Skeletal muscle satellite cell (primary cell): Measurements from ENCODE around the gene PPP1R3D.
A peak's percentile ranks its signal among the peaks of the same experiment; 100 is the strongest.

Source experiments
- H3K27me3 ChIP-seq: 2 replicates; pipeline ENCODE4 v1.7.0; 2013; ENCODE audit warnings: low read length; ENCODE audit not compliant: control insufficient read depth, insufficient read depth
- H3K36me3 ChIP-seq: 2 replicates; pipeline ENCODE4 v1.7.0; 2013; ENCODE audit warnings: mild to moderate bottlenecking, control low read depth, low read length; ENCODE audit not compliant: insufficient read depth
- H3K4me1 ChIP-seq: 2 replicates; pipeline ENCODE4 v1.7.0; 2013; ENCODE audit warnings: low read length; ENCODE audit not compliant: control insufficient read depth, insufficient read depth
- H3K4me2 ChIP-seq: 2 replicates; pipeline ENCODE4 v1.7.0; 2013; ENCODE audit warnings: mild to moderate bottlenecking, low read length
- H3K4me3 ChIP-seq: 2 replicates; pipeline ENCODE4 v1.7.0; 2013; ENCODE audit warnings: low read length
- H3K9ac ChIP-seq: 2 replicates; pipeline ENCODE4 v1.7.0; 2013; ENCODE audit warnings: mild to moderate bottlenecking, low read depth, low read length, moderate library complexity
- H3K9me3 ChIP-seq: replicated peaks from 2 replicates; pipeline ENCODE4 v1.7.0; 2013; ENCODE audit warnings: mild to moderate bottlenecking, control low read depth, low read length

Gene PPP1R3D

DNA sequence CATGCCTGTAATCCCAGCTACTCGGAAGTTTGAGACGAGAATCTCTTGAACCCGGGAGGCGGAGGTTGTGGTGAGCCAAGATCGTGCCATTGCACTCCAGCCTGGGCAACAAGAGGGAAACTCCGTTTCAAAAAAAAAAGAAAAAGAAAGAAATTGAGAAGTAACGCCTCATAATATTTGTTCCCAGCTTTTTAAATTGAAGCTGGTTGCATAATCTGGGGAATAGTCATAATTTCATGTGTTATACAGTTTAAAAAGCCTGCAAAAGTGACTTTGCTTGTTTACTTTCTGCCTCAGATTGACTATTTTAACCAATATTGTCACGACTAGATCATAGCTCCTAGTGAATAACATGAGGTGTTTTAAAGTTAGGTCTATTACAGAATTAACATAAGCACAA, 7.3 kb upstream of the PPP1R3D start:
- no peak overlapping the region for H3K4me2 ChIP-seq
- no peak overlapping the region for H3K9ac ChIP-seq
- no peaks in the 10 kb centered on the region for H3K27me3 ChIP-seq
- H3K4me1 ChIP-seq, result no peaks in the 10 kb centered on the region
- no peak overlapping the region for H3K4me3 ChIP-seq
- H3K9me3 ChIP-seq, result no peaks in the 10 kb centered on the region
- peaks cover 22% of the 10 kb centered on the region for H3K36me3 ChIP-seq

DNA sequence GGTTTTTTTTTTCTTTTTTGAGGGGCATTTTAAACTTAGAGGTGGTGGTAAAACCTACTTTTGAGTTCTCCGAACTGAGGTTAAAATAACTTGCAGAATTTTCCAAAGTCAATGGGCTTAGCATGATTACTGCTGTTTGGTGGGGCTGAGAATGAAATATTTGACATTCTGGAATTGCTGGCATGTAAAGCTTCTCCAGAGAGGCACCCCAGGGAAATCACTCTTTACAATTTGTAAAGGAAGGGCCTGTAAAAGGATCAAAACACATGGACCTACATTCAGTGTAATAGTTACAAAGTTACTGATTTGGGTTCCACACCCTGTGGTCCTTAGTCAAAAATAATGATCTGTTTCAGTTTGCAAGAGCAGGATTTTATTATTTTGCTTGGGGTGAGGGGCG, 5.6 kb upstream of the PPP1R3D start:
- Histone ChIP-seq H3K9me3 (no peaks in the 10 kb centered on the region), H3K9ac (no peak overlapping the region), H3K4me1 (peaks cover 14% of the 10 kb centered on the region)

DNA sequence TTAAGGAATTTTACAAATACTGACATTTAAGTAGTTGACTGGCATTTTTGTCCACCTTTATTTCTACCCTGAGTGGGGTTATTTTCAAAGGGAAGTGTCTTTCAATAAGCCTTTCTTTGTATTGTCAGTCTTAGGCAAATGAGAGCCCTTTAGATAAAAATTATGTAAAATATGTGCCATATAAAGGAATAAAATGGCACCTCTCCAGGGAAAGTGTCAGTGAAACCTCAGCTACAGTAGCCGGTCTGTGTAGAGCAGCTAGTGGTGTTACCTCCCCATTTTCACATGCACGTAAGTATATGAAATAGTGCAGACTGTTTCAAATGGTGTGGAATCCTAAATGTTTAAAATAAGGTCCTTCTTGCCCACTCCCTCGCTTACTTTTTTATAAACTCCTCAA, 5.1 kb upstream of the PPP1R3D start:
- Histone ChIP-seq H3K4me2 (no peak overlapping the region), H3K9ac (no peak overlapping the region), H3K9me3 (no peaks in the 10 kb centered on the region), H3K4me3 (no peak overlapping the region), H3K27me3 (no peaks in the 10 kb centered on the region), H3K36me3 (peaks cover 22% of the 10 kb centered on the region), H3K4me1 (peaks cover 14% of the 10 kb centered on the region)

More for the DNA sequence above, 5.6 kb upstream of the PPP1R3D start:
- Histone ChIP-seq H3K4me2 (no peak overlapping the region), H3K4me3 (no peak overlapping the region), H3K27me3 (no peaks in the 10 kb centered on the region), H3K36me3 (peaks cover 22% of the 10 kb centered on the region)

DNA sequence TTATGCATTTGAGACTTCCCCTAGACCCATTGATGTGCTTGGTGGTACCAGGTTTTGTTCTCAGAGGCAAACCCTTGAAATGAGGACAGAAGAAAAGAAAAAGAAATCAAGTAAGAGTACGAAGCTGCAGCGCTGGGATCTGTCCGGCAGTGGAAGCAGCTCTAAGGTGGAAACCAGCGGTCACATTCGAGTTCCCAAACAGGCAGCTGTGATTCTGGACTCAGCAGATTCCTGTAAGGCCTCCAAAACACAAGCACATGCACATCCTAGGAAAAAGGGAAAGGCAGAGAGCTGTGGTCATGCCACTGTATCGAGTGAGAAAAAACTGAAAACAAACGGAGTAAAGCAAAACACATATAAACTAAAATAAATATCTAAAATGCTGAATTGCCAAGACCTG, 4.6 kb upstream of the PPP1R3D start:
- Histone ChIP-seq H3K4me1 (peaks cover 14% of the 10 kb centered on the region), H3K4me2 (no peak overlapping the region), H3K4me3 (no peak overlapping the region), H3K9me3 (no peaks in the 10 kb centered on the region), H3K36me3 (peaks cover 22% of the 10 kb centered on the region), H3K27me3 (no peaks in the 10 kb centered on the region), H3K9ac (no peak overlapping the region)

DNA sequence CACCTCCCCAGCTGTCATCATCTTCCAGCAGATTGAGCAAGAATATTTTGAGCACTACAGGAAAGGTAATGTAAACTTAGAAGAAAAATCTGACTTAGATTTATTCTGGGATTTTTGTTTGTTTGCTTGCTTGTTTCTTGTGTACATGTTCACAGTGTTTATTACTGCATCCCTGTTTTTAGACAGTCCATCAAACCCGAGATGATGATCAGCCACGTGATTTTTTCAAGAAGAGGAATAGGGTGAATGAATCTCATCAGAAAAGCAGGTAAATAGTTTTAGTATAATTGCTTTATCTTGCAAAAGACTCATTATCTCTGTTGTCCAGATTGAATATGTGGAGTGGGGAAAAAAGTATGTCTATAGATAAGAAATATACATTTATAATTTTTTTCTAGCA, 2.1 kb upstream of the PPP1R3D start:
- Histone ChIP-seq H3K4me2 (peak overlapping the region; percentile 97), H3K9me3 (no peaks in the 10 kb centered on the region), H3K27me3 (no peaks in the 10 kb centered on the region), H3K4me3 (no peak overlapping the region), H3K9ac (no peak overlapping the region), H3K4me1 (peaks cover 34% of the 10 kb centered on the region), H3K36me3 (peaks cover 19% of the 10 kb centered on the region)

DNA sequence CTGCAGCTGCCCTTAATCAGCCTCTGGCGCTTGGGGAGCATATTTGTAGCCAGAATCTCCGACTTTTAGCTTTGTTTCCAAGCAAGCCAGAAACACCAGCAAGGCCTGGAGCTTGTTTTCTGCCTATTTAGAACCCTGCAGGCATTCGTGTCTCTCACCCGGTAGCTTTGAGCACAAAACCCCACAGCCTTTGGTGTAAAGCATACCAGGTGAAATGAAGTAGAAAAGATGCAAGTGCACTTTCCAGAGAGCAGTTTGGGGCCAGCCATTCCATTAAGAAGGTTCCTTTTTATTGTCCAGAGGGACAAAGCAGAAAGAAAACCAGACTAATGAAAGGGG, 820 bp upstream of the PPP1R3D start:
- Histone ChIP-seq H3K4me3 (peak overlapping the region; percentile 86), H3K27me3 (no peaks in the 10 kb centered on the region), H3K36me3 (peaks cover 19% of the 10 kb centered on the region), H3K9me3 (no peaks in the 10 kb centered on the region), H3K9ac (peak overlapping the region; percentile 86), H3K4me1 (peaks cover 35% of the 10 kb centered on the region), H3K4me2 (peak overlapping the region; percentile 97)

DNA sequence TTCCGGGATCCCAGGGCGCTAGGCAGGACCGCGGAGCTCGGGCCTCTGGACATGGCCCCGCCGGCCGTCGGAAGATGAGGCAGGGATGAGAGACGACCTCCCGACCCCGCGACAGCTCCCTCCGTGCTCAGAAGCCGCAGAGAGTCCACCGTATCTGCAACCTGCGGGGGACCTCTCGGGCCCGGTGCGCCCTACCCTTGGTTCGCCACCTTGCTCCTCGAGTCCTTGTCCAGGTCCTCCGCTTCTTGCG, 301 bp downstream of the PPP1R3D start:
- Histone ChIP-seq H3K36me3 (peaks cover 18% of the 10 kb centered on the region), H3K4me3 (peak overlapping the region; percentile 86), H3K4me2 (peak overlapping the region; percentile 97), H3K4me1 (peaks cover 35% of the 10 kb centered on the region), H3K9me3 (no peaks in the 10 kb centered on the region), H3K27me3 (no peaks in the 10 kb centered on the region), H3K9ac (peak overlapping the region; percentile 86)

DNA sequence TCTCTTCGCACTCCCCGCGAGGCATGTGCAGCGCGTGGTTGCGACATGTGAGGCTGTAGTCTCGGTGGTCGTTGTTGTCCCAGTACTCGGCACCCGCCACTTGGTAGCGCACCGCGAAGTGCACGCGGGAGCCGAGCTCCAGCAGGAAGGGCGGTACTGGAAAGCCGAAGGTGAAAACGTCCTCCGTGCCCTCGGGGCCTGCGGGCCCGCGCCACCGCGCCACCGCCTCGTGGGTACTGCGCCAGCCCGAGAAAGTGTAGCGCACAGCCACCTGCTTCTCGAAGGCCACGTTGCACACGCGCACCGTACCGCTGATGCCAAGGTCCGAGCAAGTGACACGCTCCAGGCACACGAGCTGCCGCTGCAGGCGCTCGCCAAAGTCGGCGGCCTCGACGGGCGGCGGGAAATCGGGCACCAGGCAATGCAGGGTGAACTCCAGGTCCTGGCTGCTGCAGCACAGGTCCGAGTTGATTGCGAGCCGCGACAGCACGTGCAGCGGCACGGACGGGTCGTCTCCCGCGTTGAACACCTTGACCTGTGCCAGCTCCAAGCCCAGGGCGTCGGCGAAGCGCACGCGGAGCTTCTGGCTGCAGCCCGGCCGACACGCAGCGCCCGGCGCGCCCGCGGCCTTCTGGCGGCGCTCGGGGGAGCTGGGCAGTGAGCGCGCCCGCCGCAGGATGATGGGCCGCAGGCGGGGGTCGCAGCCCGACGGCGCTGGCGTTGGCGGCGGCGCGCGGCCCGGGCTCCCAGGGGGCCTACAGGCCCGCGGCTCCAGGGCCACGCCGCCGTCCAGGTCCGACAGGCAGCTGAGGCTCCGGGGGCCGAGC, 840 bp downstream of the PPP1R3D start:
- peak overlapping the region; percentile 97 for H3K4me2 ChIP-seq
- peaks cover 13% of the 10 kb centered on the region for H3K36me3 ChIP-seq
- H3K27me3 ChIP-seq, result no peaks in the 10 kb centered on the region
- peak overlapping the region; percentile 86 for H3K9ac ChIP-seq
- H3K4me1 ChIP-seq, result peaks cover 36% of the 10 kb centered on the region
- peak overlapping the region; percentile 86 for H3K4me3 ChIP-seq
- no peaks in the 10 kb centered on the region for H3K9me3 ChIP-seq

DNA sequence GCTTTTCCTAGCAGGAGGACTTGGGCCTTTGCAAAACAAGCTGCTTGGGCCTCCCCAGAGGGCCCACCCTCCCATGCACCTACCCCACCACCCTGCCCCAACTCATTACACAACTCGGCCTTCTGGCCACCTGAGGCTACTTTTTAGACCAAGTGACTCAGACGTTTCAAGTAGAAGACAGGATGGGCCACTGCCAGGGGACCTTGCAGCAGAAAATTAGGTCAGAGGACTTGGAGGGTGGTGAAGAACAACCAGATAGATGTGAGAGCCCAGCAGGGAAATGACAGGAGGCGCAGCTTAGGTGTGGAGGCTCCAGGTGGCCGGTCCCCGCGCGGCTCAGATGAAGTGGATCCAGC, 1.4 kb downstream of the PPP1R3D start:
- peak overlapping the region; percentile 86 for H3K4me3 ChIP-seq
- no peaks in the 10 kb centered on the region for H3K9me3 ChIP-seq
- peaks cover 39% of the 10 kb centered on the region for H3K4me1 ChIP-seq
- peaks cover 7% of the 10 kb centered on the region for H3K36me3 ChIP-seq
- H3K27me3 ChIP-seq, result no peaks in the 10 kb centered on the region
- peak overlapping the region; percentile 97 for H3K4me2 ChIP-seq
- no peak overlapping the region for H3K9ac ChIP-seq

DNA sequence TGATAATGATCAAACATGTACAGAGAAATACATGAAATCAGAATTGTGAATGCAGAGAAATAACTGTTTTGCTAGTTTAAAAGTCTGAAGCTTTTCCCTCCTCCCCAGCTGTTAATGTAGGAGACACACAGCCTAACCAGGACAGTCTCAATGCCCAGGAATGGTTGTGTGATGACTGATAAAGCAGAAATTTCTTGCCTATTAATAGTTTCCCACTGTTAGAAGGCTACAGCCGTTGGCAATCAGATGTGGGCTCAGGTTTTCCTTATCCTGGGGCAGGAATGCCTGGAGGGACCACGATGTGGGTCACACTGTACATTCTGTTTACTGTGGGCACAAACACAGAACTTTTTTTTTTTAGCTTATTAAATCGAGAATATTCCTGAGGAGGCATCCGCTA, 1.9 kb downstream of the PPP1R3D start:
- Histone ChIP-seq H3K36me3 (peaks cover 3% of the 10 kb centered on the region), H3K9ac (no peak overlapping the region), H3K27me3 (no peaks in the 10 kb centered on the region), H3K4me3 (peak overlapping the region; percentile 86), H3K4me2 (peak overlapping the region; percentile 97), H3K9me3 (no peaks in the 10 kb centered on the region), H3K4me1 (peaks cover 39% of the 10 kb centered on the region)

DNA sequence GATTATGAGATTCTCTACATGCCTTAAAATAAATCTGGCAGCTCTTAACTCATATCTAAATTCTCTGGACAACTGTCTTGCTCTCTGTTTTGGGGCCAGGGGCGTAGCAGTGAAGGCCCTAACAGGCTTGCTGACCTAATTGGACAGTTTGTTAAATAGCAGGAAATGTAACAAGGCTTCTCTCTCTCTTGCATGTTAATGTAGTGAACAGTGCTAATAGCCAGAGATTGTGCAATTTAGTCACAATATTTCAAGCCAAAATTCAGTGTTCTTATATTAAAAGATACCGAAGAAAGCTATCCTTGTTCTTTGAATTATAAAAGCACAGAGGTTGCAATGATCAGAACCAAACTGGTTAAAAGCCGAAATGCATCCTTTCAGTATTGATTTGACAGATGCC, 3.0 kb downstream of the PPP1R3D start:
- no peaks in the 10 kb centered on the region for H3K27me3 ChIP-seq
- no peaks in the 10 kb centered on the region for H3K9me3 ChIP-seq
- H3K36me3 ChIP-seq, result no peaks in the 10 kb centered on the region
- peaks cover 38% of the 10 kb centered on the region for H3K4me1 ChIP-seq
- H3K4me2 ChIP-seq, result no peak overlapping the region
- no peak overlapping the region for H3K4me3 ChIP-seq
- no peak overlapping the region for H3K9ac ChIP-seq

DNA sequence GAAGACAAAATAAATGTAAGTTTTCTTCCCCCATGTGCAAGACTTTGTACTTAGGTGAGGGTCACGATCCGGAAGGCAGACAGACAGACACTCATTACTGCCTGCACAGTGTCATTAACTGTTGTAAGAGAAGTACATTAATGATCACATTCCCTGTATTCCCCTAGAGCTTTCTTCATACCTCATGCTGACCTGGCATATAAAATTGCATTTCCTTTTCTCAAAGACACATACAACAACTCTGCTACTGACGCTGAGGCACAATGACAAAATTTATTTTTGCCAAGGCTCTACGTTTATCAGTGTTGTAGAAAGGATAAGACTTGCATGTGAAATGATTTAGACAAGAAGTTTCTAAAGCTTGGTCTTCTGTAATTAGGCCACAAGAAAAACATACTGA, 3.7 kb downstream of the PPP1R3D start:
- no peak overlapping the region for H3K9ac ChIP-seq
- no peak overlapping the region for H3K4me2 ChIP-seq
- H3K9me3 ChIP-seq, result no peaks in the 10 kb centered on the region
- H3K4me3 ChIP-seq, result no peak overlapping the region
- H3K4me1 ChIP-seq, result peaks cover 30% of the 10 kb centered on the region
- H3K36me3 ChIP-seq, result no peaks in the 10 kb centered on the region
- no peaks in the 10 kb centered on the region for H3K27me3 ChIP-seq
